A673 (cell line): ENCODE data around the gene UBA1. TPM values are rescaled to one million over a fixed set of nuclear protein-coding genes. Genes with fewer than 3 reads are reported as not detected.
A peak's percentile ranks its signal among the peaks of the same experiment; 100 is the strongest.

Experiments used
- BruUV-seq: library from RNA; stranded (reverse); fragments of 400-500 nt; replicated peaks from 2 replicates; lab custom pipeline; 2021; lab: Mats Ljungman, UMichigan
- CTCF ChIA-PET: fragments of 300-600 bp; sonication (Branson Sonifier 250); formaldehyde crosslinking; loops from one replicate; lab custom pipeline; 2022; ENCODE audit warnings: antibody characterized with exemption; lab: Charles Lee
- POLR2A ChIA-PET: fragments of 300-600 bp; sonication (Branson Sonifier 250); formaldehyde crosslinking; loops from one replicate; lab custom pipeline; 2022; ENCODE audit warnings: antibody characterized with exemption; ENCODE audit not compliant: low non-redundant PET; lab: Charles Lee
- DNase-seq: peaks from one replicate; pipeline ENCODE4 v3.0.0-alpha.2; 2015; ENCODE audit warnings: low spot score
- H3K27ac ChIP-seq: fragments of 200-600 bp; sonication (generic); 2 replicates; pipeline ENCODE4 v1.5.1; 2016; ENCODE audit warnings: mixed run types, low read depth, mild to moderate bottlenecking, mixed read lengths, antibody characterized with exemption, low read length; ENCODE audit not compliant: poor library complexity, severe bottlenecking
- H3K27me3 ChIP-seq: fragments of 200-600 bp; sonication (generic); replicated peaks from 2 replicates; pipeline ENCODE4 v1.6.1; 2017; ENCODE audit warnings: mixed run types, low read depth, mild to moderate bottlenecking, mixed read lengths, antibody characterized with exemption, low read length; ENCODE audit not compliant: insufficient read depth, poor library complexity
- H3K36me3 ChIP-seq: fragments of 200-600 bp; sonication (generic); 2 replicates; pipeline ENCODE4 v1.6.1; 2016; ENCODE audit warnings: mixed run types, mild to moderate bottlenecking, mixed read lengths, antibody characterized with exemption, low read length; ENCODE audit not compliant: insufficient read depth, poor library complexity, severe bottlenecking
- H3K4me1 ChIP-seq: fragments of 200-600 bp; sonication (generic); 2 replicates; pipeline ENCODE4 v1.6.1; 2017; ENCODE audit warnings: mixed run types, mild to moderate bottlenecking, mixed read lengths, antibody characterized with exemption, low read length; ENCODE audit not compliant: insufficient read depth, poor library complexity, severe bottlenecking
- H3K4me3 ChIP-seq: fragments of 200-600 bp; sonication (generic); 2 replicates; pipeline ENCODE4 v1.5.1; 2016; ENCODE audit warnings: low read depth, mixed run types, mild to moderate bottlenecking, mixed read lengths, low read length; ENCODE audit not compliant: poor library complexity, severe bottlenecking
- H3K9me3 ChIP-seq: fragments of 200-600 bp; sonication (generic); 2 replicates; pipeline ENCODE4 v1.6.1; 2016; ENCODE audit warnings: mixed run types, low read depth, mild to moderate bottlenecking, mixed read lengths, antibody characterized with exemption, low read length; ENCODE audit not compliant: poor library complexity, severe bottlenecking
- EZH2 ChIP-seq: fragments of 200-600 bp; sonication (generic); IDR thresholded peaks from 2 replicates; pipeline ENCODE4 v1.6.1; 2017; ENCODE audit warnings: borderline replicate concordance, low read depth, mild to moderate bottlenecking, mixed read lengths, antibody characterized with exemption, low read length; ENCODE audit not compliant: poor library complexity, severe bottlenecking
- intact Hi-C: fragments of 100-400 bp; cut with micrococcal nuclease; formaldehyde crosslinking; loops from one replicate; pipeline ENCODE4 v1.10.0; 2022; ENCODE audit not compliant: unreplicated experiment
- total RNA-seq: library from RNA; stranded (reverse); gene quantifications from 2 replicates; pipeline ENCODE4 v1.2.3, GENCODE V29; 2021
- TF ChIP-seq, protein P1 (sequence below): fragments of 300-800, 200-600 bp; sonication (generic); conservative IDR thresholded peaks from 2 replicates; pipeline ENCODE4 v1.5.1; 2017; ENCODE audit warnings: low read depth, mild to moderate bottlenecking, antibody characterized with exemption, low read length, moderate library complexity, mixed read lengths

The UBA1 gene
- total RNA-seq, 1 experiment from 2014 or later, result 413 TPM

DNA sequence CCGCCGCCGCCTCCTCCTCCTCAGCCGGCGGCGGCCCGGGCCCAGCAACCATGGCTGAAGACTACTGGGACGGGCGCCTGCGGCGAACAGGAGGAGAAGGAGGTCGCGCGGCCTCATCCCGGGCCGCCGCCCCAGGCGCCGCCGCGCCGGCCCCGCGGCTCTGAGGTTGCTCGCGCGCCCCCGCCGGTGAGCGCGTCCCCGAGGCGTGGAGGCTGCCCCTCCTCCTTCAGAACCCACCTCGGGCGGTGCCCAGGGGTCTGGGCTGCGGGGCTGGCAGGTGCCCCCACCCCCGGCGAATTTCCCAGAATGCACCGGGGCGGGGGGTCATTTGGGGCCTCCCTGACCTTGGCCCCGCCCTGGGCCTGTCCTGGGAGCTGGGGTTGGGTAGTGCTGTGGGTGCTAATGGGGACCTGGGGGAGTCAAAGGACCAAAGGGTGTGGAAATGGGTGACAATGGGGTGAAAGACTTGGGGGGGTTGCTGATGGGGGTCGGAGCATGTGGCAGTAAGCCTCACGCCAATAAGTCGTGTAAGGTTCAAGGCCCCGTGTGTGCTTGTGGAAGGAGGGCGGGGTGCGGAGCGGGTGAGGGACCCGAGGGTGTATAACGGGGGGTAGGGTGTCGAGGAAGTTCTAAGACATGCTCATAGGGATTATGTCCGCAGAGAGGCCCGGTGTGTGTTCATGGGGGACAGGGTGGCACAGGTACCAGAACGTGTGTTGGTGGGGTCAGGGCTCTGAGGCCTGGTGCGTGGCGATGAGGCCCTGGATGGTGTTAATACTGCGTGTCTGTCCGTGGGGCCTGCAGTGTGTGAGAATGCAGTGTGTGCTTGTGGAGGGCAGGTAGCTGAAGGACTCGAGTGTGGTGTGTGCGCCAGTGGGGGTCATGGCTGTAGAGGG, 25.5 kb downstream of the UBA1 start:
- POLR2A ChIA-PET, result no interaction called here
- no peaks in the 10 kb centered on the region for H3K27me3 ChIP-seq
- peaks cover 39% of the 10 kb centered on the region for H3K36me3 ChIP-seq
- H3K9me3 ChIP-seq, result no peaks in the 10 kb centered on the region
- DNase-seq, result peak; percentile 40
- intact Hi-C loops, result loop anchor here (1.0 kb wide), 2 partner anchors 14 to 26 kb away; partner anchors contain the start of genes UBA1 and USP11
- CTCF ChIA-PET, result no interaction called here
- peak overlapping the region; percentile 100 for H3K4me3 ChIP-seq
- H3K27ac ChIP-seq, result peak overlapping the region; percentile 99
- H3K4me1 ChIP-seq, result peaks cover 14% of the 10 kb centered on the region
- no TSS peak for BruUV-seq
- no peak for TF ChIP-seq EZH2
- TF ChIP-seq, protein P1, sequence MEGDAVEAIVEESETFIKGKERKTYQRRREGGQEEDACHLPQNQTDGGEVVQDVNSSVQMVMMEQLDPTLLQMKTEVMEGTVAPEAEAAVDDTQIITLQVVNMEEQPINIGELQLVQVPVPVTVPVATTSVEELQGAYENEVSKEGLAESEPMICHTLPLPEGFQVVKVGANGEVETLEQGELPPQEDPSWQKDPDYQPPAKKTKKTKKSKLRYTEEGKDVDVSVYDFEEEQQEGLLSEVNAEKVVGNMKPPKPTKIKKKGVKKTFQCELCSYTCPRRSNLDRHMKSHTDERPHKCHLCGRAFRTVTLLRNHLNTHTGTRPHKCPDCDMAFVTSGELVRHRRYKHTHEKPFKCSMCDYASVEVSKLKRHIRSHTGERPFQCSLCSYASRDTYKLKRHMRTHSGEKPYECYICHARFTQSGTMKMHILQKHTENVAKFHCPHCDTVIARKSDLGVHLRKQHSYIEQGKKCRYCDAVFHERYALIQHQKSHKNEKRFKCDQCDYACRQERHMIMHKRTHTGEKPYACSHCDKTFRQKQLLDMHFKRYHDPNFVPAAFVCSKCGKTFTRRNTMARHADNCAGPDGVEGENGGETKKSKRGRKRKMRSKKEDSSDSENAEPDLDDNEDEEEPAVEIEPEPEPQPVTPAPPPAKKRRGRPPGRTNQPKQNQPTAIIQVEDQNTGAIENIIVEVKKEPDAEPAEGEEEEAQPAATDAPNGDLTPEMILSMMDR, result no peak

DNA sequence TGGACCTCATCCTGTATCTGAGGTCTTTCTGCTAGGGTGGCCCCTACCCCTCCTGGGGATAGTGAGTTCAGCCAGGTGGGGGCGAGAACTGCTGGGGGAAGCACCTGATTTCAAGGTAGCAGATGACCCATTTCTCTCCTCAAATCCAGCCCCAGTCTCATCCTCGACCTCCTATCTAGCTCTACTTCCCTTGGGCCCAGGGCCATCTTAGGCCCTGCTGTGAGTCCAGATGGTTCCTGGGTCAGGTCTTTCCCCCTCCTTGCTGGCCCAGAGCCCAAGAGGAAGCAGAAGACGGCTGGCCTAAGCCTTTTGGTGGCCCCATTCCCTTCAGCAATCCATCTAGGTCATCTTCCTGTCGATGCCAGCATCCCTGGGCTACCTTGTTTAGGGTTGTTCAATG, 28.1 kb downstream of the UBA1 start:
- TF ChIP-seq, protein P1, result no peak
- TF ChIP-seq EZH2, result no peak
- no peak for DNase-seq
- intact Hi-C loops, result no loop called here
- CTCF ChIA-PET, result no interaction called here
- H3K27me3 ChIP-seq, result no peaks in the 10 kb centered on the region
- POLR2A ChIA-PET, result no interaction called here
- H3K4me3 ChIP-seq, result no peak overlapping the region
- H3K36me3 ChIP-seq, result peaks cover 42% of the 10 kb centered on the region
- BruUV-seq, result no TSS peak
- H3K27ac ChIP-seq, result no peak overlapping the region
- no peaks in the 10 kb centered on the region for H3K9me3 ChIP-seq
- peaks cover 14% of the 10 kb centered on the region for H3K4me1 ChIP-seq

DNA sequence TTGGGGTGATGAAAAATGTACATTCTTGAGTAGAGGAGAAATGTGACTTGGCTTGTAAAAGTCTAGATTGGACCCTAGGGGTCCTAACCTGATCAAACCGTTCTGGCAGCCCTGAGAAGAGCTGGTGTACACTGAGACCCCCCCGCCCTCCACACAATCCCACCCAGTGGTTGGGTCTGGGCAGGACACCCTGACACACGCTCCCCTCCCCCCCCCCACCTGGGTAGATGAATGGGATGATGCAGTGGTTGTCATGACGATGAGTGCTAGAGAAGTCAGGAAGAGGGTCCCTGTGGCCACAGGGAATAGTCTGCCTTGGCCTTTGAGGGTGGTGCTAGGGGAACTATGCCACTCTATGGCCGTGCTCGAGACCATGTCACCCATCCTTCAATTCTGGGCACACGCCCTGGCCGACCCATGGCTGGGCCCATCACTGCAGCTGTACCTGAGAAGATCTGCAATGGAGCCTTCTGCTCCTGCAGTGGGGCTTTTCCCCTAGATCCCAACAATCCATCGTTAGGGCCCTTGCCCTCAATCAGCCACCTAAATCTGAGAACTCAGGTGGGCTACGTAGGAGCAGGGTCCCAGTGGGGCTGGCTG, 29.2 kb downstream of the UBA1 start:
- ChIA-PET CTCF (no interaction called here), POLR2A (no interaction called here)
- Histone ChIP-seq H3K9me3 (no peaks in the 10 kb centered on the region), H3K36me3 (peaks cover 52% of the 10 kb centered on the region), H3K27me3 (no peaks in the 10 kb centered on the region), H3K4me3 (no peak overlapping the region), H3K4me1 (peaks cover 6% of the 10 kb centered on the region), H3K27ac (no peak overlapping the region)
- no TSS peak for BruUV-seq
- TF ChIP-seq, protein P1, result no peak
- TF ChIP-seq EZH2, result no peak
- DNase-seq, result no peak
- intact Hi-C loops, result no loop called here
